Subcutaneous adipose tissue (tissue), 4 donors: ENCODE data around the gene RHOF. TPM values are rescaled to one million over a fixed set of nuclear protein-coding genes. Genes with fewer than 3 reads are reported as not detected.

ENCODE experiments used
- total RNA-seq, 4 donors: library from RNA; depleted of rRNA; stranded (reverse); fragments of >200 nt; gene quantifications; one replicate each; pipeline ENCODE4 v1.1.0, GENCODE V29; 2016
- TF ChIP-seq, protein P1 (sequence below): fragments of 450-650 bp; IDR thresholded peaks from one replicate; pipeline ENCODE4 v1.5.1; 2016; ENCODE audit warnings: low read depth, mild to moderate bottlenecking, control low read depth, antibody characterized with exemption, moderate library complexity

The RHOF gene
- total RNA-seq, 4 donors from 2014 or later = 1.6 to 17.0 (median 11.4) TPM

DNA sequence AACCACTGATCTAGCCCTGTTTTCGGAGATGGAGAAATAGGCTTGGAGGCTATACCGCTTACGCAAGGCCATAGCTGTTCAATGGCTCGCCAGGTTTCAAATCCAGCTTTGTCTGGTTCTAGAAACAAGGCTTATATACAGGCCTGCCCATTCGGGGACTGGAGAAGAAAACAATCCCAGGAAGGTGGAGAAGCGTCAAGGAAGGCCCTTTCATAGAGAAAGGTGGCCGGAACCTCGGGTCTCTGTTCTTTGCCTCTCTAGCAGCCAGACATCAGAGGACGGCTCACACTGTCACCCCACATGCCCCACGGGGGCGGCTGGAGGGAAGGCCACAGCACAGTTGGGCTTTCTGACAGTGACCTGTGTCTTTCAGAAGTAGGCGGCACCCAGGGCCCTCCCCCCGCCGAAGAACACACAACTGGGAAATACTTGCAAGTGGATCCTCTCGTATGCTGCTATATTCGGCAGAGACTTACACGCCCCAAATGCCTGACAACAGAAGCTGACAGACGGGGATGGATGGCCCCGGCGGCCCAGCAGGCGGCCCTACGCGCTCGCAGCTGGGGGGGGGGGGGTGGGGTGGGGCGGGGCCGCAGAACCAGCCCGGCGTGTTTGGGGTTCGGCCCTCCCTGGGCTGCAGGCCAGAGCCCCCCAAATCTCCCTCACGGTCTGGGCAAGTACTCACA, 5.8 kb upstream of the RHOF start:
- TF ChIP-seq, protein P1, sequence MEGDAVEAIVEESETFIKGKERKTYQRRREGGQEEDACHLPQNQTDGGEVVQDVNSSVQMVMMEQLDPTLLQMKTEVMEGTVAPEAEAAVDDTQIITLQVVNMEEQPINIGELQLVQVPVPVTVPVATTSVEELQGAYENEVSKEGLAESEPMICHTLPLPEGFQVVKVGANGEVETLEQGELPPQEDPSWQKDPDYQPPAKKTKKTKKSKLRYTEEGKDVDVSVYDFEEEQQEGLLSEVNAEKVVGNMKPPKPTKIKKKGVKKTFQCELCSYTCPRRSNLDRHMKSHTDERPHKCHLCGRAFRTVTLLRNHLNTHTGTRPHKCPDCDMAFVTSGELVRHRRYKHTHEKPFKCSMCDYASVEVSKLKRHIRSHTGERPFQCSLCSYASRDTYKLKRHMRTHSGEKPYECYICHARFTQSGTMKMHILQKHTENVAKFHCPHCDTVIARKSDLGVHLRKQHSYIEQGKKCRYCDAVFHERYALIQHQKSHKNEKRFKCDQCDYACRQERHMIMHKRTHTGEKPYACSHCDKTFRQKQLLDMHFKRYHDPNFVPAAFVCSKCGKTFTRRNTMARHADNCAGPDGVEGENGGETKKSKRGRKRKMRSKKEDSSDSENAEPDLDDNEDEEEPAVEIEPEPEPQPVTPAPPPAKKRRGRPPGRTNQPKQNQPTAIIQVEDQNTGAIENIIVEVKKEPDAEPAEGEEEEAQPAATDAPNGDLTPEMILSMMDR = no peak

DNA sequence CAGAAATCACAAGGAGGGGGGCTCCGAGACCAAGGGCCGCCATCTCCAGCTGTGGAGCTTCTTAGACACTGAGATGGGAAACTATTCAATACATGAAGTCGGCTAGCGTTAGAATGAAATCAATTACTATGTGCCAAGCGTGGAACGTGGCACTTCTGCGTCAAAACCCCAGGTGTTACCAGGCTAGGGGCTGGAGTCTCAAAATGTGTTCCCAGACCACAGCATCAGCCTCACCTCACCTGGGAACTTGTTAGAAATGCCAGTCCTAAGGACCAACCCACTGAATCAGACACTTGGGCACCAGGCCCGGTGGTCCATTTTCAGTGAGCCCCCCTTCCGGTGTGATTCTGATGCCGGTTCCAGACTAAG, 5.3 kb upstream of the RHOF start:
- TF ChIP-seq, protein P1 = no peak

DNA sequence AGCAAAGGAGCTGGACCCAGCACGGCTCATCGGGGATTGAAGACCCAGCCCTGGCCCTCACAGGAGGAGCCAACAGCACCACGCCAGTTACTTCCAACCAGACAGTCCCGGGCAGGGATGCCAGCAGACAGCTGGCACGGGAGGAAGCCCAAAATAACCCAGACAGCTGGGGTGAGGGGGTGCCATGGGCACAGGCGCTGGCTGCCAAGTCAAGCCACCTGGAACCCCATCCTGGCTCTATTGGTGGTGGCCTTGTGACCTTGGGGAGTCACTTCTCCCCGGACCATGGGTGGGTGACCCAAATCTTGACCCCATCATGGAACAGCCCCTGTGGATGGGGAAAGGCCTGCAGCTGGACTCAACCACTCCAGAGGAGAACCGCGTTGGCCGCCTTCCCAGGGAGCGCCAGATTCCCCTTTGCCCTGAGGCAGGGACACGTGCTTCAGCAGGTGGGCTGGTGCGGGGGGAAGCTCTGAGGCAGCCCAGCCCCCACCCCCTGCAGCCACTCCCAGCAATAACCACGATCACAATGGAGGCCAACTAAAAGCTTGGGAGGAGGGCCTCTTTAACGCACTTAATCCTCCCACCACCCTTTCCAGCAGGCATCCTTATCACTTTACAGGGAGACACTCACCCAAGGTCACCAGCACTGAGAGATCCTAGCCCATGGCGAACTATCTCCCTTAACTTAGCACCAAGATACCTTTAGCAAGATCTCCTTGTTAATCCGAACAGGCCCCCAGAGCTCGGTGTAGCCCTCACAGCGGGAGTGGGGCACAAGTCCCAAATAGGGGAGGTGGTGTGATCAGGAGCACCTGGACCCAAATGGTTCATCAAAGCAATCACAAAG, 4.7 kb upstream of the RHOF start:
- TF ChIP-seq, protein P1 = no peak

DNA sequence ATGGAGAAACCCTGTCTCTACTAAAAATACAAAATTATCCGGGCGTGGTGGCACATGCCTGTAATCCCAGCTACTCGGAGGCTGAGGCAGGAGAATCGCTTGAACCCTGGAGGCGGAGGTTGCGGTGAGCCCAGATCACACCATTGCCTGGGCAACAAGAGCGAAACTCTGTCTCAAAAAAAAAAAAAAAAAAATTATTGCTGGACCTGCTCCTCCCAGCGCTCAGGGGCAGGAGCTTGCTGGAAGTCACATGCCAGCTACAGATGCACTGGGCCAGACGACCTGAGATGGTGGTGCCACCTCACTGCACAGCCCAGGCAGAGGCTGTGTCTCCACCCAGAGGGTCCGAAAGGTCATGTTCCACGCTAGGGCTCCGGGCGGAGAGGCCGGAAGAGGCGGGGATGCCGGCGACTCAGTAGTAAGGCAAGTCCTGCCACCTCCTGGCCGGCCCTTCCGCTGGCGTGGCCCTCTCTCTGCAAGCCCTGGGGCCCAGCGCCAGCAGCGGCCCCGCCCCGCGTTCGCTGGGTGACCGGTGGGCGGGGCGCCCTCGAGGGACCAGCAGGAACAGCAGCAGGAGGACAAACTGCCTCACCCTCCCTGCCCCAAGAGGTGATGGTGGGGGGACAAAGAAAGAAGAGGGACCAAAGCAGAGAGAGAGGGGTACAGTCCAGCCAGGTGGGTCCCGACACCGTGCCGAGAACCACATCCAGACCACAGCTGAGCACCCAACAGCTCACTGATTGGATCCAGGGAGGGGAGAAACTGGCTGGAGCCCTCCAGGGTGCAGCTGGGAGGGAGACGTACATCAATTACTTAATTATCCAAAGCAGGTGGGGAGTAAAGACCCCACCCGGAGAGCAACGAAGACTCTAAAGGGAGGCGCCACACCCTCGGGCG, 3.6 kb upstream of the RHOF start:
- TF ChIP-seq, protein P1 = no peak

DNA sequence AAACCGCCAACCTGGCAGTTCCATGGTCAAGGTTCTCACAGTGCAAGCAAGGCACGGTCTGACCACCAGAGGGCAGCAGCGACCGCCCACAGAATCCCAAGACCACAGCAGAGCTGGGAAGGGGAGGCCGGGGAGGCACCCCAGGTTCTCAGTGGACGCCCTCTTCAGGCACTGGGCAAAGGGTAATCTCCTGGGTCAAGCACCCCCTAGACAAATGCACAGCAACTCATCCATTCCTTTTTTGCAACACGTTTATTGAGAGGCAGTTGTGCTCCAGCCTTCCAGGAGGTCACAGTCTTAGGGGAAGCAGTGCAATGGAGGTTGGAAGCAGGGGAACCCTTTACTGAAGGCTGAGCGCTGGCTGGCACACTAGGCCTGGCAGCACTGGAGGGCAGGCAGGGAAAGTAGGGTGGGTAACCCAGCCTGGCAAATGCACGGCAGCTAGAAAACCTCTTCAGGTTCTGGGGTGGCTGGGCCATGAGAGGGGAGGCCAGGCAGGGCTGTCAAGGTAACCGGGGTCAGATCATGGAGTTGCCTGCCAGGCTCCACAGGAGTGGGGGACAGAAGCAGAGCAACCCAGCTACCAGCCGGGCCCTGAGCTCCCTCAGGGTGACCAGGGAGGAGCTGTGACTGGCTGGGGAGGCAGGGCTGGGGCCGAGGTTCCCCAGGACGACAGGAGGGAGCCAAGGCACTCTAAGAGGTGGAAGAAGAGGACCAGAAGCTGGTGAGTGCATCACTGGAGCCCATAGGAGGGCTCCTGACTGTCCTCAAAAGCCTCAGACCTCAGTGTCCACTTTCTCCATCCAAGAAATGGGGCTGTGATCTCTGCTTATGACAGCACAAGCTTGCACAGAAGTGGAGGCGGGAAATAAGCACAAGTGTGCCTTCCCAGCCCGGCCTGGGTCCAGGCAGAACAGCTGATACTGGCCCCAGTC, 1.8 kb upstream of the RHOF start:
- TF ChIP-seq, protein P1 = no peak

DNA sequence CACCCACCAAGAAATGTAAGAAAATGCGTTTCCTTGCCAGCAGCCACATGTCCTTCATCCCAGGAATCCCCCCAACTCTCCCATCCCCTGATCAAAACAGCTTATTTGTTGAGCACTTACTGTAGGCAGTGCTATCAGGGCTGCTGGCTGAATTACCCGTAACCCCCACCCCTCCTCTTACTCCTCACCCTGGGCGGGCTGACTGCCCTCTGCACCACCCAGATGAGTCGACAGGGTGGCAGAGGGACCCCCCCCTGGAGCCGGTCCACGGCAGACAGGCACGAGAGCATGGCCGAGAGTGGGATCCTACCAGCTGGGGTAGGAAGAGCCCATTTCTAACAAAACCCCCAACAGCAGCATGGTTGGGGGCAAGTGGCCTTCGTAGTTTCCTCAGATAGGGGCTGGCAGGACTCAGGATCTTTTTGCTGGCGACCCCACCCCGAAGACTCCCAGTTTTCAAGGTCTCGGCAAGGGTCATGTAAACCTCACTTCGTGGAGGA, 1.1 kb upstream of the RHOF start:
- TF ChIP-seq, protein P1 = no peak
